ENCODE results near the gene F10. TPM values are rescaled to one million over a fixed set of nuclear protein-coding genes. Genes with fewer than 3 reads are reported as not detected.

F10 gene
- total RNA-seq, 3 donors from 2014 or later (not counting 1 experiment from before 2014, with no cell fraction given): not detected

GRCh38 chr13:113083402-113084061 lies 39.1 kb upstream of the F10 start:
- H3K36me3 Mint-ChIP-seq: no peaks in the 10 kb centered on the region
- Histone ChIP-seq H3K4me3 (ENCODE audit: low read length) (no peak overlapping the region), H3K27ac (ENCODE audit: low read length) (no peak overlapping the region), H3K36me3 (ENCODE audit: control insufficient read depth, insufficient read depth, low read length) (no peaks in the 10 kb centered on the region), H3K9me3 (ENCODE audit: control insufficient read depth, insufficient read depth, low read length) (no peaks in the 10 kb centered on the region), H3K27me3 (ENCODE audit: control insufficient read depth, insufficient read depth, low read length) (no peaks in the 10 kb centered on the region), H3K4me1 (ENCODE audit: control insufficient read depth, insufficient read depth, low read length) (no peaks in the 10 kb centered on the region)
- 90% methylated on average over 18 of the region's 18 CpGs for WGBS (ENCODE audit: insufficient coverage)
- H3K27me3 Mint-ChIP-seq (ENCODE audit: low read depth in 2 of 2): no peaks in the 10 kb centered on the region
- H3K9me3 Mint-ChIP-seq: no peaks in the 10 kb centered on the region
- DNase-seq (no peak), ATAC-seq (no peak)
- H3K4me3 Mint-ChIP-seq: no peak overlapping the region
- H3K27ac Mint-ChIP-seq: no peak overlapping the region
- intact Hi-C loops (cut with micrococcal nuclease): no loop called here
- TF ChIP-seq CTCF (IDR thresholded peaks at IDR 0.05): no peak
- no peaks in the 10 kb centered on the region for H3K4me1 Mint-ChIP-seq

GRCh38 chr13:113084094-113084942 lies 38.3 kb upstream of the F10 start:
- TF ChIP-seq CTCF (IDR thresholded peaks at IDR 0.05): no peak
- H3K27me3 ChIP-seq (ENCODE audit: control insufficient read depth, insufficient read depth, low read length): no peaks in the 10 kb centered on the region
- no peak overlapping the region for H3K27ac ChIP-seq (ENCODE audit: low read length)
- H3K4me1 ChIP-seq (ENCODE audit: control insufficient read depth, insufficient read depth, low read length): no peaks in the 10 kb centered on the region
- 96% methylated on average over 25 of the region's 25 CpGs for WGBS (ENCODE audit: insufficient coverage)
- H3K27ac Mint-ChIP-seq: no peak overlapping the region
- H3K36me3 ChIP-seq (ENCODE audit: control insufficient read depth, insufficient read depth, low read length): no peaks in the 10 kb centered on the region
- intact Hi-C loops (cut with micrococcal nuclease): no loop called here
- no peak overlapping the region for H3K4me3 ChIP-seq (ENCODE audit: low read length)
- H3K9me3 Mint-ChIP-seq: no peaks in the 10 kb centered on the region
- no peaks in the 10 kb centered on the region for H3K4me1 Mint-ChIP-seq
- no peaks in the 10 kb centered on the region for H3K9me3 ChIP-seq (ENCODE audit: control insufficient read depth, insufficient read depth, low read length)
- H3K4me3 Mint-ChIP-seq: no peak overlapping the region
- ATAC-seq: no peak
- DNase-seq: no peak
- no peaks in the 10 kb centered on the region for H3K36me3 Mint-ChIP-seq
- H3K27me3 Mint-ChIP-seq (ENCODE audit: low read depth in 2 of 2): no peaks in the 10 kb centered on the region

GRCh38 chr13:113084943-113085540 lies 37.6 kb upstream of the F10 start:
- Histone ChIP-seq H3K4me3 (ENCODE audit: low read length) (no peak overlapping the region), H3K27me3 (ENCODE audit: control insufficient read depth, insufficient read depth, low read length) (no peaks in the 10 kb centered on the region), H3K36me3 (ENCODE audit: control insufficient read depth, insufficient read depth, low read length) (no peaks in the 10 kb centered on the region), H3K27ac (ENCODE audit: low read length) (no peak overlapping the region), H3K9me3 (ENCODE audit: control insufficient read depth, insufficient read depth, low read length) (no peaks in the 10 kb centered on the region), H3K4me1 (ENCODE audit: control insufficient read depth, insufficient read depth, low read length) (no peaks in the 10 kb centered on the region)
- H3K36me3 Mint-ChIP-seq: no peaks in the 10 kb centered on the region
- no peaks in the 10 kb centered on the region for H3K4me1 Mint-ChIP-seq
- no peaks in the 10 kb centered on the region for H3K9me3 Mint-ChIP-seq
- ATAC-seq (no peak), DNase-seq (no peak)
- no peaks in the 10 kb centered on the region for H3K27me3 Mint-ChIP-seq (ENCODE audit: low read depth in 2 of 2)
- no peak overlapping the region for H3K4me3 Mint-ChIP-seq
- no peak for TF ChIP-seq CTCF (IDR thresholded peaks at IDR 0.05)
- WGBS (ENCODE audit: insufficient coverage): 92% methylated on average over 24 of the region's 24 CpGs
- H3K27ac Mint-ChIP-seq: no peak overlapping the region
- intact Hi-C loops (cut with micrococcal nuclease): no loop called here
